ENCODE measurements around the gene PPP1R8.
"Not testable (repeated sequence)": the region's sequence is repeated elsewhere in the genome, so short reads cannot be mapped to it uniquely, and the experiment has no call there.

The PPP1R8 gene

GRCh38 chr1:27864264-27864895 lies 33.8 kb downstream of the PPP1R8 start:
- TF ChIP-seq CTCF (IDR thresholded peaks at IDR 0.05; ENCODE audit: control insufficient read depth, extremely low read depth, insufficient read depth) = no peak
- H3K4me3 ChIP-seq (ENCODE audit: low read depth, low read length) = no peak overlapping the region
- peak; percentile 14 for DNase-seq (ENCODE audit: low read depth)

GRCh38 chr1:27865821-27866220 lies 35.2 kb downstream of the PPP1R8 start:
- no peak overlapping the region for H3K4me3 ChIP-seq (ENCODE audit: low read depth, low read length)
- DNase-seq (ENCODE audit: low read depth) = no peak
- no peak for TF ChIP-seq CTCF (IDR thresholded peaks at IDR 0.05; ENCODE audit: control insufficient read depth, extremely low read depth, insufficient read depth)

GRCh38 chr1:27868556-27868931 lies 38.0 kb downstream of the PPP1R8 start:
- H3K4me3 ChIP-seq (ENCODE audit: low read depth, low read length) = no peak overlapping the region
- TF ChIP-seq CTCF (IDR thresholded peaks at IDR 0.05; ENCODE audit: control insufficient read depth, extremely low read depth, insufficient read depth) = no peak
- no peak for DNase-seq (ENCODE audit: low read depth)

- TF ChIP-seq CTCF (IDR thresholded peaks at IDR 0.05; ENCODE audit: control insufficient read depth, extremely low read depth, insufficient read depth) = no peak
- no peak for DNase-seq (ENCODE audit: low read depth)
- H3K4me3 ChIP-seq (ENCODE audit: low read depth, low read length) = no peak overlapping the region
Observed at GRCh38 chr1:27868932-27869718, 38.5 kb downstream of the PPP1R8 start.

- no peak overlapping the region for H3K4me3 ChIP-seq (ENCODE audit: low read depth, low read length)
- no peak for TF ChIP-seq CTCF (IDR thresholded peaks at IDR 0.05; ENCODE audit: control insufficient read depth, extremely low read depth, insufficient read depth)
- no peak for DNase-seq (ENCODE audit: low read depth)
Observed at GRCh38 chr1:27869719-27870085, 39.1 kb downstream of the PPP1R8 start.

- not testable (repeated sequence) for H3K4me3 ChIP-seq (ENCODE audit: low read depth, low read length); DNase-seq (ENCODE audit: low read depth)
Observed at GRCh38 chr1:27871076-27871475, 40.5 kb downstream of the PPP1R8 start.

GRCh38 chr1:27872059-27872801 lies 41.6 kb downstream of the PPP1R8 start, which contains the start of gene THEMIS2:
Gene THEMIS2 (plus strand): TSS chr1:27872544. CDS start chr1:27872572, 28 bp downstream.
- DNase-seq (ENCODE audit: low read depth) = no peak
- no peak within 1 kb of the TSS for H3K4me3 ChIP-seq (ENCODE audit: low read depth, low read length)
- no peak for TF ChIP-seq CTCF (IDR thresholded peaks at IDR 0.05; ENCODE audit: control insufficient read depth, extremely low read depth, insufficient read depth)
